Neural progenitor cell (in vitro differentiated cells): ENCODE data around the gene DPM1.

Experiments used
- EZH2 ChIP-seq: fragments of 200-600 bp; sonication (generic); IDR thresholded peaks from 2 replicates; pipeline ENCODE4 v1.6.1; 2017; ENCODE audit warnings: antibody characterized with exemption, mild to moderate bottlenecking, moderate library complexity
- EZH2phosphoT487 ChIP-seq: fragments of 200-600 bp; sonication (generic); IDR thresholded peaks from 2 replicates; pipeline ENCODE4 v1.6.1; 2017; ENCODE audit warnings: antibody characterized with exemption
- TF ChIP-seq, protein P1 (sequence below): fragments of 200-600 bp; sonication (generic); IDR thresholded peaks from 2 replicates; pipeline ENCODE4 v1.5.1; 2017; ENCODE audit warnings: antibody characterized with exemption, mild to moderate bottlenecking

DNA sequence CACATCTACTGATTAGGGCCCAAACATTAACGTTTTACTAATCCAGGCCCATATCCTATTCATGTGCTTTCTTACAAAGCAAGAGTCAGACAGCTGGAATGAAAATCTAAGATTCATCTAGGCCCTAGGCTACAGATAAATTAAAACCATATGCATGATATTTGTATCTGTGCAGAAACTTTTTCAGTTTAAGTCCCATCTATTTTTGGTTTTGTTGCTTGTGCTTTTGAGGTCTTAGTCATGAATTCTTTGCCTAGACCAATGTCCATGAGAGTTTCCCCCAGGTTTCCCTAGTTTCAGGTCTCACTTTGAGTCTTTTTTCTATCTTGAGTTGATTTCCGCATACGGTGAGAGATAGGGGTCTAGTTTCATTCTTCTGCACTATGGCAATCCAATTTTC is 47.3 kb downstream of the DPM1 start:
- TF ChIP-seq, protein P1, sequence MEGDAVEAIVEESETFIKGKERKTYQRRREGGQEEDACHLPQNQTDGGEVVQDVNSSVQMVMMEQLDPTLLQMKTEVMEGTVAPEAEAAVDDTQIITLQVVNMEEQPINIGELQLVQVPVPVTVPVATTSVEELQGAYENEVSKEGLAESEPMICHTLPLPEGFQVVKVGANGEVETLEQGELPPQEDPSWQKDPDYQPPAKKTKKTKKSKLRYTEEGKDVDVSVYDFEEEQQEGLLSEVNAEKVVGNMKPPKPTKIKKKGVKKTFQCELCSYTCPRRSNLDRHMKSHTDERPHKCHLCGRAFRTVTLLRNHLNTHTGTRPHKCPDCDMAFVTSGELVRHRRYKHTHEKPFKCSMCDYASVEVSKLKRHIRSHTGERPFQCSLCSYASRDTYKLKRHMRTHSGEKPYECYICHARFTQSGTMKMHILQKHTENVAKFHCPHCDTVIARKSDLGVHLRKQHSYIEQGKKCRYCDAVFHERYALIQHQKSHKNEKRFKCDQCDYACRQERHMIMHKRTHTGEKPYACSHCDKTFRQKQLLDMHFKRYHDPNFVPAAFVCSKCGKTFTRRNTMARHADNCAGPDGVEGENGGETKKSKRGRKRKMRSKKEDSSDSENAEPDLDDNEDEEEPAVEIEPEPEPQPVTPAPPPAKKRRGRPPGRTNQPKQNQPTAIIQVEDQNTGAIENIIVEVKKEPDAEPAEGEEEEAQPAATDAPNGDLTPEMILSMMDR: no peak
- no peak for TF ChIP-seq EZH2
- TF ChIP-seq EZH2phosphoT487: no peak
